Endothelial cell of umbilical vein (primary cell): ENCODE measurements around the gene TMEM250.

Experiments used
- TF ChIP-seq, protein P1 (sequence below), 2 donors: IDR thresholded peaks; 1 replicate in 1 of 2; 2 replicates in 1 of 2; pipeline ENCODE4 v1.5.1; 2011; ENCODE audit warnings: low read length in 2 of 2, mild to moderate bottlenecking in 2 of 2, moderate library complexity in 2 of 2, control low read depth in 1 of 2, inconsistent platforms in 1 of 2, low read depth in 1 of 2; ENCODE audit not compliant: insufficient read depth in 1 of 2; ENCODE audit errors: extremely low read depth in 1 of 2
- TF ChIP-seq, protein P2 (sequence below): IDR thresholded peaks from 2 replicates; pipeline ENCODE4 v1.6.1; 2011; ENCODE audit not compliant: insufficient read depth, insufficient read length

DNA sequence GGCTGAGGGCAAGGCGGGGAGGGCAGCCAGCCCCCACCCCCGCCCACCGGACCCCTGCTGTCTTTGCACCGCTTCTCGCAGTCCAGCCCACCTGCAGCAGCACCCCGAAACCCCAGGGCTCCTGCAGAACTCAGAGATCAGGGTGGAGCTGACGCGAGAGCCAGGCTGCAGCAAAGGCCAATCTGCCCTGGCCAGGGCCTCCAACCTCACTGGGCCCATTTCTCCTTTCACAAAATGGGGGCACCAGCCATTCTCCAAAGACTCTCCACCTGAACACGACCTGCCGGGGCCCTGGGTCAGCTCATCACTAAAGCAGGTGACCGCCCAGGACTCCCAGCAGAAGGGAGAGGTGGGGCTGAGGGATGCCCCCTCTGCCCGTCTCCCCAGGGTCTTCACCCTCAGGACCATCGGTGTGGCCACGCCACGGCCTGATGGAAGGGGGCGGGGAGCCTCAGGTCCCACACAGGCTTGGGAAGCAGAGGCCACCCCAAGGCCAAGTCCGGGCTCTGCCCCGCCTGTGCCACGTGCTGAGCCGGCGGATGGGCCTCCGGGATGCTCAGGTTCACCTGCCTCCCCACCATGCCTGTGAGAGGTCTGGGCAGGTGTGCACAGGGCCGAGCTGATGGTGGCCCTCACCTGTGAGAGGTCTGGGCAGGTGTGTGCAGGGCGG lies 36.7 kb downstream of the TMEM250 start:
- TF ChIP-seq, protein P1, sequence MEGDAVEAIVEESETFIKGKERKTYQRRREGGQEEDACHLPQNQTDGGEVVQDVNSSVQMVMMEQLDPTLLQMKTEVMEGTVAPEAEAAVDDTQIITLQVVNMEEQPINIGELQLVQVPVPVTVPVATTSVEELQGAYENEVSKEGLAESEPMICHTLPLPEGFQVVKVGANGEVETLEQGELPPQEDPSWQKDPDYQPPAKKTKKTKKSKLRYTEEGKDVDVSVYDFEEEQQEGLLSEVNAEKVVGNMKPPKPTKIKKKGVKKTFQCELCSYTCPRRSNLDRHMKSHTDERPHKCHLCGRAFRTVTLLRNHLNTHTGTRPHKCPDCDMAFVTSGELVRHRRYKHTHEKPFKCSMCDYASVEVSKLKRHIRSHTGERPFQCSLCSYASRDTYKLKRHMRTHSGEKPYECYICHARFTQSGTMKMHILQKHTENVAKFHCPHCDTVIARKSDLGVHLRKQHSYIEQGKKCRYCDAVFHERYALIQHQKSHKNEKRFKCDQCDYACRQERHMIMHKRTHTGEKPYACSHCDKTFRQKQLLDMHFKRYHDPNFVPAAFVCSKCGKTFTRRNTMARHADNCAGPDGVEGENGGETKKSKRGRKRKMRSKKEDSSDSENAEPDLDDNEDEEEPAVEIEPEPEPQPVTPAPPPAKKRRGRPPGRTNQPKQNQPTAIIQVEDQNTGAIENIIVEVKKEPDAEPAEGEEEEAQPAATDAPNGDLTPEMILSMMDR (IDR thresholded peaks at IDR 0.05; ENCODE audit: extremely low read depth in 1 of 2, insufficient read depth in 1 of 2, low read depth in 1 of 2, low read length in 2 of 2): no peak
- TF ChIP-seq, protein P2, sequence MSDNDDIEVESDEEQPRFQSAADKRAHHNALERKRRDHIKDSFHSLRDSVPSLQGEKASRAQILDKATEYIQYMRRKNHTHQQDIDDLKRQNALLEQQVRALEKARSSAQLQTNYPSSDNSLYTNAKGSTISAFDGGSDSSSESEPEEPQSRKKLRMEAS: no peak
